ENCODE data around the gene UBE2D2. TPM values are rescaled to one million over a fixed set of nuclear protein-coding genes. Genes with fewer than 3 reads are reported as not detected.

UBE2D2 gene
- polyA plus RNA-seq, 6 donors from 2014 or later: 374 to 562 (median 427) TPM

- H3K27me3 Mint-ChIP-seq: no peaks in the 10 kb centered on the region
- peak overlapping the region; percentile 90 to 99 (median 96) for H3K27ac Mint-ChIP-seq
- H3K4me3 Mint-ChIP-seq: peak overlapping the region; percentile 74 to 94 (median 88)
- peaks cover 72 to 98% (median 92%) of the 10 kb centered on the region in 3 donors for H3K4me1 Mint-ChIP-seq
- DNase-seq (no peak), ATAC-seq (ENCODE audit: low read depth in 2 of 2) (no peak)
- H3K9me3 Mint-ChIP-seq: no peaks in the 10 kb centered on the region
- H3K36me3 Mint-ChIP-seq: no peaks in the 10 kb centered on the region
These were observed 108.0 kb downstream of the UBE2D2 start for GRCh38 chr5:139668924-139669661.

GRCh38 chr5:139669662-139670368 lies 108.7 kb downstream of the UBE2D2 start:
- peak overlapping the region; percentile 90 to 99 (median 97) for H3K27ac Mint-ChIP-seq
- peak overlapping the region; percentile 74 to 94 (median 88) for H3K4me3 Mint-ChIP-seq
- DNase-seq: peak; percentile 81
- H3K9me3 Mint-ChIP-seq: no peaks in the 10 kb centered on the region
- no peaks in the 10 kb centered on the region for H3K36me3 Mint-ChIP-seq
- peak; percentile 44 to 48 for ATAC-seq (ENCODE audit: low read depth in 2 of 2)
- no peaks in the 10 kb centered on the region for H3K27me3 Mint-ChIP-seq
- peaks cover 69 to 96% (median 90%) of the 10 kb centered on the region in 3 donors for H3K4me1 Mint-ChIP-seq

GRCh38 chr5:139670369-139671095 lies 109.4 kb downstream of the UBE2D2 start:
- ATAC-seq (ENCODE audit: low read depth in 2 of 2): peak; percentile 67 to 70
- peak overlapping the region; percentile 74 to 94 (median 88) for H3K4me3 Mint-ChIP-seq
- DNase-seq: peak; percentile 89
- H3K27ac Mint-ChIP-seq: peak overlapping the region; percentile 85 to 99 (median 97)
- peaks cover 66 to 95% (median 90%) of the 10 kb centered on the region in 3 donors for H3K4me1 Mint-ChIP-seq
- no peaks in the 10 kb centered on the region for H3K36me3 Mint-ChIP-seq
- no peaks in the 10 kb centered on the region for H3K27me3 Mint-ChIP-seq
- H3K9me3 Mint-ChIP-seq: no peaks in the 10 kb centered on the region

GRCh38 chr5:139671096-139671841 lies 110.1 kb downstream of the UBE2D2 start:
- H3K4me1 Mint-ChIP-seq: peaks cover 61 to 87% (median 84%) of the 10 kb centered on the region in 3 donors

GRCh38 chr5:139675213-139675612 lies 114.1 kb downstream of the UBE2D2 start:
- H3K27ac Mint-ChIP-seq: peak overlapping the region; percentile 34 to 96 (median 90)
- no peaks in the 10 kb centered on the region for H3K27me3 Mint-ChIP-seq
- H3K9me3 Mint-ChIP-seq: no peaks in the 10 kb centered on the region
- peak overlapping the region in 1 of 8 donors; percentile 2 for H3K4me3 Mint-ChIP-seq
- ATAC-seq (ENCODE audit: low read depth in 2 of 2): no peak
- peaks cover 0 to 5% of the 10 kb centered on the region in 2 donors for H3K36me3 Mint-ChIP-seq
- H3K4me1 Mint-ChIP-seq: peaks cover 53 to 76% (median 74%) of the 10 kb centered on the region in 3 donors
- DNase-seq: no peak

More at GRCh38 chr5:139671096-139671841, 110.1 kb downstream of the UBE2D2 start:
- H3K4me3 Mint-ChIP-seq: peak overlapping the region; percentile 74 to 94 (median 88)
- H3K9me3 Mint-ChIP-seq: no peaks in the 10 kb centered on the region
- H3K27me3 Mint-ChIP-seq: no peaks in the 10 kb centered on the region
- peak overlapping the region; percentile 89 to 99 (median 97) for H3K27ac Mint-ChIP-seq
- no peak for ATAC-seq (ENCODE audit: low read depth in 2 of 2)
- no peaks in the 10 kb centered on the region for H3K36me3 Mint-ChIP-seq
- no peak for DNase-seq

- H3K4me3 Mint-ChIP-seq: no peak overlapping the region
- peak overlapping the region in 3 of 6 donors; percentile 52 to 96 (median 67) for H3K27ac Mint-ChIP-seq
- ATAC-seq (ENCODE audit: low read depth in 2 of 2) (no peak), DNase-seq (no peak)
- H3K4me1 Mint-ChIP-seq: peaks cover 47 to 72% (median 68%) of the 10 kb centered on the region in 3 donors
- no peaks in the 10 kb centered on the region for H3K9me3 Mint-ChIP-seq
- no peaks in the 10 kb centered on the region for H3K27me3 Mint-ChIP-seq
- peaks cover 0 to 7% of the 10 kb centered on the region in 2 donors for H3K36me3 Mint-ChIP-seq
These were observed 114.7 kb downstream of the UBE2D2 start for GRCh38 chr5:139675825-139676224.

GRCh38 chr5:139676406-139676805 lies 115.3 kb downstream of the UBE2D2 start:
- no peak for ATAC-seq (ENCODE audit: low read depth in 2 of 2)
- Mint-ChIP-seq H3K27ac (peak overlapping the region in 4 of 6 donors; percentile 62 to 88 (median 84)), H3K27me3 (no peaks in the 10 kb centered on the region), H3K4me3 (no peak overlapping the region), H3K4me1 (peaks cover 44 to 67% (median 65%) of the 10 kb centered on the region in 3 donors), H3K36me3 (peaks cover 0 to 7% of the 10 kb centered on the region in 2 donors), H3K9me3 (no peaks in the 10 kb centered on the region)
- no peak for DNase-seq

GRCh38 chr5:139676951-139677735 lies 116.0 kb downstream of the UBE2D2 start:
- DNase-seq (no peak), ATAC-seq (ENCODE audit: low read depth in 2 of 2) (no peak)
- Mint-ChIP-seq H3K4me3 (peak overlapping the region in 1 of 8 donors; percentile 16), H3K9me3 (no peaks in the 10 kb centered on the region), H3K36me3 (peaks cover 0 to 7% of the 10 kb centered on the region in 2 donors), H3K27me3 (no peaks in the 10 kb centered on the region), H3K4me1 (peaks cover 40 to 62% (median 62%) of the 10 kb centered on the region in 3 donors), H3K27ac (peak overlapping the region in 5 of 6 donors; percentile 64 to 93 (median 82))

Other genes starting within 250 kb of the UBE2D2 start
- gene PAIP2, start 219.5 kb upstream of the UBE2D2 start, polyA plus RNA-seq (ENCODE audit: low read depth in 6 of 6): 100 to 1,000 TPM; 348 to 544 (median 403) TPM
- under 1 TPM in 3 of 6 donors, not detected in 3; 0.13 to 0.57 (median 0.49) TPM for gene SLC23A1, start 178.0 kb upstream of the UBE2D2 start, polyA plus RNA-seq (ENCODE audit: low read depth in 6 of 6)
- gene MZB1, start 171.4 kb upstream of the UBE2D2 start, polyA plus RNA-seq (ENCODE audit: low read depth in 6 of 6): 100 to 1,000 TPM in 1 of 6 donors, 10 to 100 TPM in 5; 49.7 to 105 (median 88.1) TPM
- gene PROB1, start 166.2 kb upstream of the UBE2D2 start, polyA plus RNA-seq (ENCODE audit: low read depth in 6 of 6): 1 to 10 TPM in 3 of 6 donors, under 1 TPM in 3; 0.67 to 2.5 (median 1.1) TPM
- 10 to 100 TPM in 1 of 6 donors, 1 to 10 TPM in 5; 3.3 to 10.5 (median 5.5) TPM for gene SPATA24, start 157.2 kb upstream of the UBE2D2 start, polyA plus RNA-seq (ENCODE audit: low read depth in 6 of 6)
- gene DNAJC18, start 121.8 kb upstream of the UBE2D2 start, polyA plus RNA-seq (ENCODE audit: low read depth in 6 of 6): 10 to 100 TPM in 1 of 6 donors, 1 to 10 TPM in 4, not detected in 1; 4.3 to 10.0 (median 4.8) TPM
- not detected for gene ECSCR, start 98.6 kb upstream of the UBE2D2 start, polyA plus RNA-seq (ENCODE audit: low read depth in 6 of 6)
- gene SMIM33, start 90.3 kb upstream of the UBE2D2 start, polyA plus RNA-seq (ENCODE audit: low read depth in 6 of 6): not detected
- 1 to 10 TPM in 2 of 6 donors, under 1 TPM in 4; 0.32 to 3.1 (median 0.81) TPM for gene STING1, start 78.6 kb upstream of the UBE2D2 start, polyA plus RNA-seq (ENCODE audit: low read depth in 6 of 6)
- gene CXXC5, start 87.0 kb downstream of the UBE2D2 start, polyA plus RNA-seq (ENCODE audit: low read depth in 6 of 6): 100 to 1,000 TPM; 351 to 547 (median 399) TPM
- gene PSD2, start 234.5 kb downstream of the UBE2D2 start, polyA plus RNA-seq (ENCODE audit: low read depth in 6 of 6): not detected

All from naive B cell (primary cell).